ENCODE results near the gene USP26. TPM values are rescaled to one million over a fixed set of nuclear protein-coding genes. Genes with fewer than 3 reads are reported as not detected.

Gene USP26
- total and polyA plus RNA-seq, 2 experiments from 2014 or later: not detected

- no peak for ATAC-seq
- Histone ChIP-seq H3F3A (replicated peaks; ENCODE audit: low read depth) (no peaks in the 10 kb centered on the region), H3K9me2 (ENCODE audit: insufficient read depth) (no peaks in the 10 kb centered on the region), H3K79me2 (replicated peaks; ENCODE audit: insufficient read depth) (no peaks in the 10 kb centered on the region), H3K4me2 (no peak overlapping the region), H3K27me3 (ENCODE audit: insufficient read depth) (no peaks in the 10 kb centered on the region), H4K20me1 (replicated peaks; ENCODE audit: insufficient read depth) (no peaks in the 10 kb centered on the region), H3K4me3 (no peak overlapping the region), H3K36me3 (ENCODE audit: insufficient read depth) (no peaks in the 10 kb centered on the region), H3K27ac (ENCODE audit: low read depth) (no peak overlapping the region), H2AFZ (no peak overlapping the region), H3K4me1 (ENCODE audit: insufficient read depth) (no peaks in the 10 kb centered on the region)
- no peak overlapping the region for H3K27ac Mint-ChIP-seq
- DNase-seq (ENCODE audit: low spot score): no peak
- peaks cover 18% of the 10 kb centered on the region for H3K4me1 Mint-ChIP-seq
- no peaks in the 10 kb centered on the region for H3K9me3 Mint-ChIP-seq
- no peak overlapping the region for H3K4me3 Mint-ChIP-seq
- H3K27me3 Mint-ChIP-seq (ENCODE audit: insufficient read depth, low read depth, poor library complexity): no peaks in the 10 kb centered on the region
- no peaks in the 10 kb centered on the region for H3K36me3 Mint-ChIP-seq (ENCODE audit: low read depth)
- TF ChIP-seq STAT1 (IDR thresholded peaks at IDR 0.05; ENCODE audit: unreplicated experiment) (no peak), CTCF (conservative IDR thresholded peaks at IDR 0.05; ENCODE audit: low read depth in 2 of 2) (no peak), ETS1 (IDR thresholded peaks at IDR 0.05) (no peak), CREB1 (CRISPR knock-in tag; IDR thresholded peaks at IDR 0.05; ENCODE audit: low read depth) (no peak), ZNF114 (CRISPR knock-in tag; IDR thresholded peaks at IDR 0.05) (no peak), REST (IDR thresholded peaks at IDR 0.05; ENCODE audit: unreplicated experiment) (no peak), NANOG (IDR thresholded peaks at IDR 0.05; ENCODE audit: borderline replicate concordance) (no peak), POLR2AphosphoS5 (IDR thresholded peaks at IDR 0.05; ENCODE audit: low read depth) (no peak), ZNF462 (CRISPR knock-in tag; IDR thresholded peaks at IDR 0.05) (no peak), EZH2 (IDR thresholded peaks at IDR 0.05; ENCODE audit: low read depth, unreplicated experiment) (no peak), EZH2phosphoT487 (IDR thresholded peaks at IDR 0.05; ENCODE audit: unreplicated experiment) (no peak), ZNF331 (CRISPR knock-in tag; IDR thresholded peaks at IDR 0.05; ENCODE audit: low read depth) (no peak)
Measured at GRCh38 chrX:132986556-132986955, 110.4 kb downstream of the USP26 start.

Data from GM23338 (cell line).